Effector memory CD4-positive, alpha-beta T cell (primary cell): Measurements from ENCODE around the gene EIF3A.
A peak's percentile ranks its signal among the peaks of the same experiment; 100 is the strongest.

Experiments used
- DNase-seq, 3 donors: peaks; one replicate each; pipeline ENCODE4 v3.0.0-alpha.2; 2020
- H3K27ac ChIP-seq: 2 replicates; pipeline ENCODE4 v1.7.0; 2013; ENCODE audit warnings: mild to moderate bottlenecking, low read length, moderate library complexity; ENCODE audit not compliant: insufficient read depth, poor library complexity, severe bottlenecking
- H3K27me3 ChIP-seq: replicated peaks from 2 replicates; pipeline ENCODE4 v1.7.0; 2013; ENCODE audit warnings: mild to moderate bottlenecking, low read length; ENCODE audit not compliant: insufficient read depth, control insufficient read depth, poor library complexity, severe bottlenecking
- H3K36me3 ChIP-seq: 2 replicates; pipeline ENCODE4 v1.7.0; 2013; ENCODE audit warnings: mild to moderate bottlenecking, low read length, moderate library complexity; ENCODE audit not compliant: control insufficient read depth, insufficient read depth
- H3K4me1 ChIP-seq: 2 replicates; pipeline ENCODE4 v1.7.0; 2013; ENCODE audit warnings: low read length, mild to moderate bottlenecking; ENCODE audit not compliant: control insufficient read depth, insufficient read depth, poor library complexity, severe bottlenecking
- H3K4me3 ChIP-seq: 2 replicates; pipeline ENCODE4 v1.7.0; 2013; ENCODE audit warnings: low read length, low read depth, mild to moderate bottlenecking; ENCODE audit not compliant: insufficient read depth, poor library complexity, severe bottlenecking
- H3K9me3 ChIP-seq: 2 replicates; pipeline ENCODE4 v1.7.0; 2013; ENCODE audit warnings: mild to moderate bottlenecking, low read length, moderate library complexity; ENCODE audit not compliant: control insufficient read depth
- total RNA-seq, 3 donors: gene quantifications; one replicate each; lab custom pipeline; 2026; lab: John Stamatoyannopoulos, UW

EIF3A gene, protein sequence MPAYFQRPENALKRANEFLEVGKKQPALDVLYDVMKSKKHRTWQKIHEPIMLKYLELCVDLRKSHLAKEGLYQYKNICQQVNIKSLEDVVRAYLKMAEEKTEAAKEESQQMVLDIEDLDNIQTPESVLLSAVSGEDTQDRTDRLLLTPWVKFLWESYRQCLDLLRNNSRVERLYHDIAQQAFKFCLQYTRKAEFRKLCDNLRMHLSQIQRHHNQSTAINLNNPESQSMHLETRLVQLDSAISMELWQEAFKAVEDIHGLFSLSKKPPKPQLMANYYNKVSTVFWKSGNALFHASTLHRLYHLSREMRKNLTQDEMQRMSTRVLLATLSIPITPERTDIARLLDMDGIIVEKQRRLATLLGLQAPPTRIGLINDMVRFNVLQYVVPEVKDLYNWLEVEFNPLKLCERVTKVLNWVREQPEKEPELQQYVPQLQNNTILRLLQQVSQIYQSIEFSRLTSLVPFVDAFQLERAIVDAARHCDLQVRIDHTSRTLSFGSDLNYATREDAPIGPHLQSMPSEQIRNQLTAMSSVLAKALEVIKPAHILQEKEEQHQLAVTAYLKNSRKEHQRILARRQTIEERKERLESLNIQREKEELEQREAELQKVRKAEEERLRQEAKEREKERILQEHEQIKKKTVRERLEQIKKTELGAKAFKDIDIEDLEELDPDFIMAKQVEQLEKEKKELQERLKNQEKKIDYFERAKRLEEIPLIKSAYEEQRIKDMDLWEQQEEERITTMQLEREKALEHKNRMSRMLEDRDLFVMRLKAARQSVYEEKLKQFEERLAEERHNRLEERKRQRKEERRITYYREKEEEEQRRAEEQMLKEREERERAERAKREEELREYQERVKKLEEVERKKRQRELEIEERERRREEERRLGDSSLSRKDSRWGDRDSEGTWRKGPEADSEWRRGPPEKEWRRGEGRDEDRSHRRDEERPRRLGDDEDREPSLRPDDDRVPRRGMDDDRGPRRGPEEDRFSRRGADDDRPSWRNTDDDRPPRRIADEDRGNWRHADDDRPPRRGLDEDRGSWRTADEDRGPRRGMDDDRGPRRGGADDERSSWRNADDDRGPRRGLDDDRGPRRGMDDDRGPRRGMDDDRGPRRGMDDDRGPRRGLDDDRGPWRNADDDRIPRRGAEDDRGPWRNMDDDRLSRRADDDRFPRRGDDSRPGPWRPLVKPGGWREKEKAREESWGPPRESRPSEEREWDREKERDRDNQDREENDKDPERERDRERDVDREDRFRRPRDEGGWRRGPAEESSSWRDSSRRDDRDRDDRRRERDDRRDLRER (N-terminal part only)
- total RNA-seq: 477 to 507 (median 500) reads per million in 3 donors

DNA sequence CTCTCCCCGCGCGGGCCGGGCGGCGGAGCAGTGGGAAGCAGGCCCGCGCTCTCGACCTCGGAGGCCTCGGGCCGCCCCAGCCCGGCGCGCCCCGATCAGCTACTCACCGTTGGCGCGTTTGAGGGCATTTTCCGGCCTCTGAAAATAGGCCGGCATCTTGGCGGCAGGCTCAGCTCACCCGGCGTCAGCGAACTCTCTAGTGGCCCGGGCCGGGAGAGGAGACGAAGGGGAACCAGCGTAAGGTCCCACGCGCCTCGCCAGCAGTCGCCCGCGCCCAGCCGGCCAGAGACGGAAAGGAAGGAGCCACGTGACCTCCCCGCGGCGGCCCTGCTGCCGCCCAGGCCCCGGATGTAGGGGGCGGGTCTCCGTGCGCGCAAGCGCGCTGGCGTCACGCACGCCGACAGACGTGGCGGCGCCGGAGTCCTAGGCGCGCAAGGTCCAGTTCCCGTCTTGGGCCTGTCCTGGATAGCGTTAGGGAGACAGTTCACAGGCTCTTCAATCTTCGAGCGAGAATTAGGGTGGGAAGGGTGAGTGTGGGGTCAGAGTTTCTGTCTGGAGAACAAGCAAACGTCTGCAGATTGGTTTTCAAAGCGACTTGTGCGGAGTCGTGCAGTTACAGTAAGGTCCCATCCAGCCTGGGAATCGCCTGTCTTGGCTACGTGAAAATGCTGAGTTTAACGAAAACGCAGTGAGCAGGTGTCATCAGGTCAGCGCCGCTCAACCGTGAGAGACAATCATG is at the start of gene EIF3A:
EIF3A (minus strand) TSS at position 297 of the 739 bp plus-strand sequence; CDS start at position 156, 141 bp downstream.
- H3K27me3 ChIP-seq: no peaks in the 10 kb centered on the region
- peak; percentile 81 to 83 (median 83) for DNase-seq
- peaks cover 14% of the 10 kb centered on the region for H3K4me1 ChIP-seq
- no peaks in the 10 kb centered on the region for H3K9me3 ChIP-seq
- H3K27ac ChIP-seq: peak within 1 kb of the TSS; percentile 98
- peak within 1 kb of the TSS; percentile 97 for H3K4me3 ChIP-seq
- no peaks in the 10 kb centered on the region for H3K36me3 ChIP-seq

DNA sequence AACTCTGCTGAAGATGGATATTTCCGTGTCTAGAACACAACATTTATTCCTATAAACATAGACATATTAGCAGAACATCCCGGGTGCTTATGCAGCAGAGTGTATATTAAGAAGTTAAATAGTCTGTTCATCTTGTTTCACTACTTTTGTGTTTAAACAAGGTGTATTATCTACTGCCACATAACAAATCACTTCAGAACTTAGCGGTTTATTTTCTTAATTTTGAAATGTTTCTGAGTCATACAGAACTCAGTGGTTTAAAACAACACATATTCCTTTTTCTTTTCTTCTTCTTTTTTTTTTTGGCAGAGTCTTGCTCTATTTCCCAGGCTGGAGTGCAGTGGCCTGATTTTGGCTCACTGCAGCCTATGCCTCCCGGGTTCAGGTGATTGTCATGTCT is 49.1 kb upstream of the EIF3A start:
- no peaks in the 10 kb centered on the region for H3K9me3 ChIP-seq
- no peaks in the 10 kb centered on the region for H3K27me3 ChIP-seq
- peaks cover 7% of the 10 kb centered on the region for H3K4me1 ChIP-seq
- H3K36me3 ChIP-seq: peaks cover 19% of the 10 kb centered on the region
- DNase-seq: no peak
- no peak overlapping the region for H3K27ac ChIP-seq
- no peak overlapping the region for H3K4me3 ChIP-seq

DNA sequence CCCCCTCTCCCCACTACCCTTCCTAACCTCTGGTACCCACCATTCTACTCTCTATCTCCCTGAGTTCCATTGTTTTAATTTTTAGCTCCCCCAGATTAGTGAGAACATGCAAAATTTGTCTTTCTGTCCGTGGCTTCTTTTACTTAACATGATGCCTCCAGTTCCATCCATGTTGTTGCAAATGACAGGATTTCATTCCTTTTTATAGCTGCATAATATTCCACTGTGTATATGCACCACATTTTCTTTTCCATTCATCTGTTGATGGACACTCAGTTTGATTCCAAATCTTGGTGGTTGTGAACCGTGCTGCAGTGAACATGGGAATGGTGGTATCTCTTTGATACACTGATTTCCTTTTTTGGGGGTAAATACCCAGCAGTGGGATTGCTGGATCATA is 45.3 kb upstream of the EIF3A start:
- Histone ChIP-seq H3K36me3 (peaks cover 25% of the 10 kb centered on the region), H3K4me3 (no peak overlapping the region)
- no peak for DNase-seq

DNA sequence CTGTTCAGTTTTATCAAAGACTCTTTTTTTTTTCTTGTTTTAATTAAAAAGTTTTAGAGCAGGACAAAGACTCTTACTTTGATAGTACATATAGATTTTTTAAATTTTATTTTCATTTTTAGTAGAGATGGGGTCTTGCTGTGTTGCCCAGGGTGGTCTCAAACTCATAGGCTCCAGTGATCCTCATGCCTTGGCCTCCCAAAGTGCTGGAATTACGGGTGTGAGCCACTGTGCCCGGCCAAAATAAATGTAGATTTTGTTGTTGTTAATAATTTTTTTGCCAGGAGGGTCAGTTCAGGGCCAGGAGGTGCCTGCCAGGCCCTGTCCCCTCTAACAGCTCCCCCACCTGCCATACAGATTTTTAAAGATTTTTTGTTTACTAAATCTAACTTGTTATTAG is 40.3 kb upstream of the EIF3A start:
- no peak overlapping the region for H3K4me3 ChIP-seq
- H3K36me3 ChIP-seq: peaks cover 30% of the 10 kb centered on the region
- no peaks in the 10 kb centered on the region for H3K4me1 ChIP-seq
- no peak overlapping the region for H3K27ac ChIP-seq
- no peak for DNase-seq
- no peaks in the 10 kb centered on the region for H3K9me3 ChIP-seq
- H3K27me3 ChIP-seq: no peaks in the 10 kb centered on the region

More for the DNA sequence above, 45.3 kb upstream of the EIF3A start:
- Histone ChIP-seq H3K27me3 (no peaks in the 10 kb centered on the region), H3K9me3 (no peaks in the 10 kb centered on the region), H3K27ac (no peak overlapping the region), H3K4me1 (peaks cover 6% of the 10 kb centered on the region)

DNA sequence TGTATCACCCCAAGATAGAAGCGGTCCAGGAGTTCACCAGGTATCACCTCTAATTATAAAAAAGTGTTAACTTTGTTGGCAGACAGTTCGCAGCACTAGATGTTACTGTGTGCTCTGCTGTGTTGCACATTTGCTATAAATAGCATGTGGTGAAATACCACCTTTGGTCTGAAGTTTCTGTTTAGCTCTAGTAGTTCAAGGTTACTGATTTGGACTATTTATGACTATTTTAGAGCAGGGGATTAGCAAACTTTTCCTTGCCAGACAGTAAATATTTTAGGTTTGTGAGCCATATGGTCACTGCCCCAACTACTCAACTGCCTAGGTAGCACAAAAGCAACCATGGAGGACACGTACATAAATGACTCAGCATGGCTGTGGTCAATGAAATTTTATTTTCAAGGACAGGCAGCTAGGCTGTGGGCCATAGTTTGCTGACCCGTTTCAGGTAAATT is 39.8 kb upstream of the EIF3A start:
- Histone ChIP-seq H3K36me3 (peaks cover 29% of the 10 kb centered on the region), H3K27me3 (no peaks in the 10 kb centered on the region), H3K9me3 (no peaks in the 10 kb centered on the region), H3K4me3 (no peak overlapping the region), H3K27ac (no peak overlapping the region), H3K4me1 (no peaks in the 10 kb centered on the region)
- DNase-seq: no peak

DNA sequence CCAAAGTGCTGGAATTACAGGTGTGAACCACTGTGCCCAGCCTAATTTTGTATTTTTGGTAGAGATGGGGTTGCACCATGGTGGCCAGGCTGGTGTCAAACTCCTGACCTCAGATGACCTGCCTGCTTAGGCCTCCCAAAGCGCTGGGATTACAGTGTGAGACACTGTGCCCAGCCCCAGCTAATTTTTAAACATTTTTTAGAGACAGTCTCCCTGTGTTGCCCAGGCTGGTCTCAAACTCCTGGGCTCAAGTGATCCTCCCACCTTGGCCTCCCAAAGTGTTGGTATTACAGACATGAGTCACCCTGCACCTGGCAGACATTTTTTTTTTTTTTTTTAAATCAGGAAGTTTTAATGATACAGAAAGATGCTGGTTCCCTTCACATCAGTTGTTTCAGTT is 38.8 kb upstream of the EIF3A start:
- DNase-seq: no peak
- no peaks in the 10 kb centered on the region for H3K4me1 ChIP-seq
- H3K27me3 ChIP-seq: no peaks in the 10 kb centered on the region
- no peak overlapping the region for H3K27ac ChIP-seq
- H3K4me3 ChIP-seq: no peak overlapping the region
- H3K36me3 ChIP-seq: peaks cover 29% of the 10 kb centered on the region
- no peaks in the 10 kb centered on the region for H3K9me3 ChIP-seq

DNA sequence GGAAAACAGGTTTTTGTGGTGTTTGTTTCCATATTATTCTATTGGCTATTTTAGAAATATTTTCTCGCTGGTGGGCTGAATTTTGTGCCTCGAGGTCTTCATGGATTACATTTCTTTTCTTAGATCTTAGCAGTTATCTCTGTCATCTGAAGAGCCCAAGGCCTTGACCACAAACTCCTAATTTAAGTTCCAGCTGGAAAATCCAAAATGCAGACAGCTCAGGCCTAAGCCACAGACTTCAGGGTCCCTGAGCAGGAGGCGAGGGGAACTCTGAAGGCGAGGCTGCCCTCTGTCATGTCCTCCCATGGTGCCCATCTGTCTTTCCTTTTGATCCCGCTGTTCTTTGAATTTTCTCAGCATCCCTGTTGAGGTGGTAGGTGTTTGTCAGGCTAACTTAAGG is 37.6 kb upstream of the EIF3A start:
- no peak for DNase-seq
- Histone ChIP-seq H3K4me3 (no peak overlapping the region), H3K9me3 (no peaks in the 10 kb centered on the region), H3K4me1 (no peaks in the 10 kb centered on the region), H3K36me3 (peaks cover 34% of the 10 kb centered on the region), H3K27ac (no peak overlapping the region), H3K27me3 (no peaks in the 10 kb centered on the region)

DNA sequence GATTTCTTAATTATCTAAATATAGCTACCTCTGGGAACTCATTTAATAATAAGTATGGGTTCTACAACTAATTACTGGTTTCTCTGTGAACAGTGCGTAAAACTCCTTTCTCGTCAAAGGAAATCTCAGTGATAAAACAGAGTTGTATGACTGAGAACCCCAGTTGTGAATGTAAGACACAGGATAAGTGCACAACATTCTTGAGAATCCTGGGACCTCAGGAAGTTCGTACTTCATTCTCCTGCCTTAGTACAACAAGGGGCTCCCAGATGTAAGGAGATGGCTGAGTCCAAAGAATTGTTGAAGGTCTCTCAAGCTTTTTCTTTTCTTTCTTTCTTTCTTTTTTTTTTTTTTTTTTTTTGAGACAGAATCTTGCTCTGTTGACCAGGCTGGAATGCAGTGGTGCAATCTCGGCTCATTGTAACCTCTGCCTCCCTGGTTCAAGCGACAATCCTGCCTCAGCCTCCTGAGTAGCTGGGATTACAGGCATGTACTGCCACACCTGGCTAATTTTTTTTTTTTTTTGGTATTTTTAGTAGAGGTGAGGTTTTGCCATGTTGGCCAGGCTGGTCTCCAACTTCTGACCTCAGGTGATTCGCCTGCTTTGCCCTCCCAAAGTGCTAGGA is 35.8 kb upstream of the EIF3A start:
- DNase-seq: no peak
- Histone ChIP-seq H3K4me1 (no peaks in the 10 kb centered on the region), H3K9me3 (no peaks in the 10 kb centered on the region), H3K27ac (no peak overlapping the region), H3K27me3 (no peaks in the 10 kb centered on the region), H3K4me3 (no peak overlapping the region), H3K36me3 (peaks cover 37% of the 10 kb centered on the region)

DNA sequence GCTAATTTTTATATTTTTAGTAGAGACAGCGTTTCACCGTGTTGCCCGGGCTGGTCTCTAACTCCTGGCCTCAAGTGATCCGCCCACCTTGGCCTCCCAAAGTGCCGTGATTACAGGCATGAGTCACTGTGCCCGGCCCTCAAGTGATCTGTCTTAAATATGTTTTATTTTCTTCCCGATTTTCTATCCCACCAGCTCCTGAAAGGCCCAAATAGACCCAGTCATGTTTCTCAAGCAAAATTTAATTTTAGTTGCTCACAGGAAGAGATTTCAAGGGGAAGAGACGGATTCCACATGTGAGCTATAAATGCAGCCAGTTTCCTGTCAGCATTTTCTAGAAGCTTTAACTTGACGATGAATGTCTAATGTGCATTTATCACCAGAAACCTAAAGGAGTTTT is 35.3 kb upstream of the EIF3A start:
- no peaks in the 10 kb centered on the region for H3K4me1 ChIP-seq
- DNase-seq: no peak
- H3K4me3 ChIP-seq: no peak overlapping the region
- no peaks in the 10 kb centered on the region for H3K27me3 ChIP-seq
- H3K9me3 ChIP-seq: no peaks in the 10 kb centered on the region
- no peak overlapping the region for H3K27ac ChIP-seq
- peaks cover 37% of the 10 kb centered on the region for H3K36me3 ChIP-seq
